NT2/D1 (cell line): ENCODE data around the gene IL22RA1.

ENCODE experiments used
- YY1 ChIP-seq: IDR thresholded peaks from 2 replicates; pipeline ENCODE4 v1.6.1; 2011; ENCODE audit not compliant: insufficient read length, insufficient read depth
- ZNF274 ChIP-seq: IDR thresholded peaks from 2 replicates; pipeline ENCODE4 v1.6.1; 2011; ENCODE audit warnings: mild to moderate bottlenecking, low read depth, low read length

- TF ChIP-seq YY1 (no peak), ZNF274 (no peak)
These were observed 25.3 kb upstream of the IL22RA1 start for GRCh38 chr1:24168245-24168644.
